ENCODE data around the gene RSU1. TPM values are rescaled to one million over a fixed set of nuclear protein-coding genes. Genes with fewer than 3 reads are reported as not detected.

The RSU1 gene
- total and polyA plus RNA-seq, 2 donors (not counting 3 experiments of a cell fraction or from before 2014, with no cell fraction given) = 80.2 to 104 TPM

GRCh38 chr10:16745061-16745460 lies 72.2 kb downstream of the RSU1 start:
- Histone ChIP-seq H3K4me1 (ENCODE audit: control insufficient read depth, extremely low read depth, insufficient read depth, low read length) (peaks cover 17% of the 10 kb centered on the region), H3K27ac (ENCODE audit: insufficient read depth, low read depth, low read length) (no peak overlapping the region), H3K9me1 (replicated peaks; ENCODE audit: control insufficient read depth, extremely low read depth, insufficient read depth, low read length) (no peaks in the 10 kb centered on the region), H3K4me2 (ENCODE audit: insufficient read depth, low read length) (no peak overlapping the region), H3K9ac (replicated peaks; ENCODE audit: extremely low read depth, insufficient read depth, low read length) (no peak overlapping the region), H4K20me1 (replicated peaks; ENCODE audit: control insufficient read depth, extremely low read depth, insufficient read depth, low read length) (peaks cover 2% of the 10 kb centered on the region), H3K4me3 (replicated peaks in 1 of 3; ENCODE audit: insufficient read depth in 1 of 3, low read depth in 1 of 3, low read length in 3 of 3) (no peak overlapping the region), H2AFZ (ENCODE audit: low read depth, low read length) (no peak overlapping the region), H3K9me3 (replicated peaks; ENCODE audit: control insufficient read depth, insufficient read depth, low read length) (no peaks in the 10 kb centered on the region), H3K79me2 (ENCODE audit: control insufficient read depth, insufficient read depth, low read length) (no peaks in the 10 kb centered on the region), H3K27me3 (ENCODE audit: control insufficient read depth in 2 of 2, insufficient read depth in 2 of 2, low read length in 2 of 2) (no peaks in the 10 kb centered on the region), H3K36me3 (ENCODE audit: control insufficient read depth in 2 of 2, extremely low read depth in 1 of 2, insufficient read depth in 2 of 2, low read length in 2 of 2) (no peaks in the 10 kb centered on the region)
- intact Hi-C loops (cut with micrococcal nuclease) = no loop called here
- TF ChIP-seq POLR2A (IDR thresholded peaks at IDR 0.05; ENCODE audit: low read depth, low read length) (no peak), POLR2AphosphoS5 (IDR thresholded peaks at IDR 0.05; ENCODE audit: insufficient read depth, low read depth, low read length) (no peak), JUN (IDR thresholded peaks at IDR 0.05; ENCODE audit: borderline replicate concordance, insufficient read depth, insufficient read length, low read depth) (no peak), GATA2 (IDR thresholded peaks at IDR 0.05; ENCODE audit: insufficient read depth, insufficient read length, low read depth, low read length) (no peak), MAX (IDR thresholded peaks at IDR 0.05; ENCODE audit: insufficient read depth, insufficient read length) (no peak), FOS (IDR thresholded peaks at IDR 0.05; ENCODE audit: borderline replicate concordance, insufficient read depth, low read length) (no peak), CTCF (IDR thresholded peaks at IDR 0.05; ENCODE audit: extremely low read depth in 1 of 2, insufficient read depth in 1 of 2, low read depth in 1 of 2, low read length in 2 of 2) (no peak), MYC (IDR thresholded peaks at IDR 0.05; ENCODE audit: low read depth, low read length) (no peak), EZH2 (IDR thresholded peaks at IDR 0.05; ENCODE audit: borderline replicate concordance, low read depth, low read length, severe bottlenecking) (no peak)
- DNase-seq (ENCODE audit: low read depth, low spot score) (no peak), FAIRE-seq (peak; percentile 8)
- dilution Hi-C loops (cut with MboI; ENCODE audit: extremely low pct_ligation_motif_present, low sequenced_read_pairs) = no loop called here
- ChIA-PET POLR2A (no interaction called here), CTCF (no interaction called here)
- BruUV-seq (replicated peaks) = no TSS peak
